Measurements from ENCODE around the gene RBP5.

Gene RBP5

GRCh38 chr12:7128681-7129286 is at the start of gene RBP5:
Gene RBP5 (minus strand): TSS chr12:7128889. CDS start chr12:7128775, 114 bp downstream.
- Histone ChIP-seq H3K4me3 (replicated peaks; ENCODE audit: low read depth, low read length) (peak within 1 kb of the TSS; percentile 85), H3K36me3 (ENCODE audit: control insufficient read depth, insufficient read depth, low read length) (no peaks in the 10 kb centered on the region), H3K27me3 (replicated peaks; ENCODE audit: control insufficient read depth, insufficient read depth, low read length) (no peaks in the 10 kb centered on the region)
- DNase-seq (ENCODE audit: extremely low read depth, insufficient read length): no peak
- TF ChIP-seq CTCF (IDR thresholded peaks at IDR 0.05; ENCODE audit: insufficient read depth, low read length, poor library complexity, severe bottlenecking): no peak

GRCh38 chr12:7178481-7178880 is 49.8 kb upstream of the RBP5 start:
- no peak for TF ChIP-seq CTCF (IDR thresholded peaks at IDR 0.05; ENCODE audit: insufficient read depth, low read length, poor library complexity, severe bottlenecking)
- no peak for DNase-seq (ENCODE audit: extremely low read depth, insufficient read length)

GRCh38 chr12:7176595-7176994 is 47.9 kb upstream of the RBP5 start:
- H3K4me3 ChIP-seq (replicated peaks; ENCODE audit: low read depth, low read length): no peak overlapping the region
- no peak for DNase-seq (ENCODE audit: extremely low read depth, insufficient read length)
- H3K36me3 ChIP-seq (ENCODE audit: control insufficient read depth, insufficient read depth, low read length): no peaks in the 10 kb centered on the region
- no peaks in the 10 kb centered on the region for H3K27me3 ChIP-seq (replicated peaks; ENCODE audit: control insufficient read depth, insufficient read depth, low read length)
- TF ChIP-seq CTCF (IDR thresholded peaks at IDR 0.05; ENCODE audit: insufficient read depth, low read length, poor library complexity, severe bottlenecking): no peak

More at GRCh38 chr12:7178481-7178880, 49.8 kb upstream of the RBP5 start:
- Histone ChIP-seq H3K27me3 (replicated peaks; ENCODE audit: control insufficient read depth, insufficient read depth, low read length) (no peaks in the 10 kb centered on the region), H3K36me3 (ENCODE audit: control insufficient read depth, insufficient read depth, low read length) (no peaks in the 10 kb centered on the region), H3K4me3 (replicated peaks; ENCODE audit: low read depth, low read length) (no peak overlapping the region)

GRCh38 chr12:7175493-7175892 is 46.8 kb upstream of the RBP5 start:
- DNase-seq (ENCODE audit: extremely low read depth, insufficient read length): no peak
- no peaks in the 10 kb centered on the region for H3K36me3 ChIP-seq (ENCODE audit: control insufficient read depth, insufficient read depth, low read length)
- no peaks in the 10 kb centered on the region for H3K27me3 ChIP-seq (replicated peaks; ENCODE audit: control insufficient read depth, insufficient read depth, low read length)
- H3K4me3 ChIP-seq (replicated peaks; ENCODE audit: low read depth, low read length): no peak overlapping the region
- TF ChIP-seq CTCF (IDR thresholded peaks at IDR 0.05; ENCODE audit: insufficient read depth, low read length, poor library complexity, severe bottlenecking): no peak

- no peaks in the 10 kb centered on the region for H3K36me3 ChIP-seq (ENCODE audit: control insufficient read depth, insufficient read depth, low read length)
- H3K27me3 ChIP-seq (replicated peaks; ENCODE audit: control insufficient read depth, insufficient read depth, low read length): no peaks in the 10 kb centered on the region
- no peak for DNase-seq (ENCODE audit: extremely low read depth, insufficient read length)
- TF ChIP-seq CTCF (IDR thresholded peaks at IDR 0.05; ENCODE audit: insufficient read depth, low read length, poor library complexity, severe bottlenecking): no peak
- no peak overlapping the region for H3K4me3 ChIP-seq (replicated peaks; ENCODE audit: low read depth, low read length)
Measured at GRCh38 chr12:7171854-7172253, 43.2 kb upstream of the RBP5 start.

- TF ChIP-seq CTCF (IDR thresholded peaks at IDR 0.05; ENCODE audit: insufficient read depth, low read length, poor library complexity, severe bottlenecking): no peak
- no peaks in the 10 kb centered on the region for H3K36me3 ChIP-seq (ENCODE audit: control insufficient read depth, insufficient read depth, low read length)
- no peak overlapping the region for H3K4me3 ChIP-seq (replicated peaks; ENCODE audit: low read depth, low read length)
- no peak for DNase-seq (ENCODE audit: extremely low read depth, insufficient read length)
- no peaks in the 10 kb centered on the region for H3K27me3 ChIP-seq (replicated peaks; ENCODE audit: control insufficient read depth, insufficient read depth, low read length)
Measured at GRCh38 chr12:7169951-7170350, 41.3 kb upstream of the RBP5 start.
